Astrocyte (in vitro differentiated cells and primary cell): Measurements from ENCODE around the gene ZNF846. TPM values are rescaled to one million over a fixed set of nuclear protein-coding genes. Genes with fewer than 3 reads are reported as not detected.

ENCODE experiments used
- DNase-seq: peaks from one replicate; pipeline ENCODE4 v3.0.0-alpha.2; 2010; ENCODE audit warnings: low read depth
- FAIRE-seq: peaks from 2 replicates; lab custom pipeline; 2011; peaks lifted over from hg19 to GRCh38; lab: Jason Lieb, UNC
- H2AFZ ChIP-seq: 2 replicates; pipeline ENCODE4 v1.6.0; 2012; ENCODE audit warnings: low read depth, low read length, inconsistent platforms
- H3K27ac ChIP-seq: 2 replicates; pipeline ENCODE4 v1.5.1; 2011; ENCODE audit warnings: low read depth, low read length, inconsistent platforms
- H3K27me3 ChIP-seq: 2 replicates; pipeline ENCODE4 v1.6.0; 2011; ENCODE audit warnings: low read length, inconsistent platforms; ENCODE audit not compliant: insufficient read depth
- H3K36me3 ChIP-seq: 2 replicates; pipeline ENCODE4 v1.5.1; 2011; ENCODE audit warnings: low read length, inconsistent platforms; ENCODE audit not compliant: insufficient read depth
- H3K4me1 ChIP-seq: 2 replicates; pipeline ENCODE4 v1.5.1; 2011; ENCODE audit warnings: low read length, inconsistent platforms; ENCODE audit not compliant: insufficient read depth
- H3K4me2 ChIP-seq: 2 replicates; pipeline ENCODE4 v1.6.0; 2012; ENCODE audit warnings: low read length, inconsistent platforms
- H3K4me3 ChIP-seq: 2 replicates; pipeline ENCODE4 v1.5.1; 2011; ENCODE audit warnings: low read depth, mild to moderate bottlenecking, low read length, inconsistent platforms; ENCODE audit not compliant: insufficient read depth
- H3K79me2 ChIP-seq: 2 replicates; pipeline ENCODE4 v1.6.0; 2012; ENCODE audit warnings: mild to moderate bottlenecking, low read length, inconsistent platforms; ENCODE audit not compliant: insufficient read depth
- H3K9ac ChIP-seq: 2 replicates; pipeline ENCODE4 v1.6.0; 2012; ENCODE audit warnings: mild to moderate bottlenecking, low read length, inconsistent platforms
- H3K9me3 ChIP-seq: 2 replicates; pipeline ENCODE4 v1.5.1; 2012; ENCODE audit warnings: low read depth, mild to moderate bottlenecking, low read length, inconsistent platforms; ENCODE audit not compliant: insufficient read depth
- H4K20me1 ChIP-seq: 2 replicates; pipeline ENCODE4 v1.6.0; 2012; ENCODE audit warnings: low read length, inconsistent platforms; ENCODE audit not compliant: insufficient read depth
- H3K27ac Mint-ChIP-seq: one replicate; pipeline ENCODE4 v1.8.0; 2021; ENCODE audit warnings: mild to moderate bottlenecking, mixed read lengths; ENCODE audit not compliant: unreplicated experiment
- H3K27me3 Mint-ChIP-seq: one replicate; pipeline ENCODE4 v1.8.0; 2021; ENCODE audit warnings: low read depth, mixed read lengths; ENCODE audit not compliant: unreplicated experiment
- H3K36me3 Mint-ChIP-seq: one replicate; pipeline ENCODE4 v1.8.0; 2021; ENCODE audit warnings: low read depth, mixed read lengths; ENCODE audit not compliant: unreplicated experiment
- H3K4me1 Mint-ChIP-seq: one replicate; pipeline ENCODE4 v1.8.0; 2021; ENCODE audit warnings: low read depth, mixed read lengths; ENCODE audit not compliant: unreplicated experiment
- H3K4me3 Mint-ChIP-seq: one replicate; pipeline ENCODE4 v1.8.0; 2021; ENCODE audit warnings: mild to moderate bottlenecking, moderate library complexity, mixed read lengths; ENCODE audit not compliant: unreplicated experiment
- H3K9me3 Mint-ChIP-seq: one replicate; pipeline ENCODE4 v1.8.0; 2021; ENCODE audit warnings: mild to moderate bottlenecking, mixed read lengths; ENCODE audit not compliant: unreplicated experiment
- CTCF ChIP-seq: IDR thresholded peaks from 2 replicates; pipeline ENCODE4 v1.5.1; 2011; ENCODE audit warnings: low read depth, mild to moderate bottlenecking, inconsistent platforms, low read length, moderate library complexity; ENCODE audit not compliant: insufficient read depth
- EZH2 ChIP-seq: IDR thresholded peaks from 2 replicates; pipeline ENCODE4 v1.6.1; 2012; ENCODE audit warnings: mild to moderate bottlenecking, low read length, inconsistent platforms; ENCODE audit not compliant: insufficient read depth
- total RNA-seq: library from RNA; stranded (reverse); gene quantifications from 2 replicates; pipeline ENCODE4 v1.2.1, GENCODE V29; 2021

Gene ZNF846
- total RNA-seq, 1 donor from 2014 or later = 13.7 TPM

- no peak overlapping the region for H2AFZ ChIP-seq
- no peak overlapping the region for H3K9ac ChIP-seq
- no peaks in the 10 kb centered on the region for H3K9me3 ChIP-seq
- Mint-ChIP-seq H3K27ac (peak overlapping the region; percentile 34), H3K36me3 (peaks cover 6% of the 10 kb centered on the region), H3K4me1 (no peaks in the 10 kb centered on the region), H3K9me3 (no peaks in the 10 kb centered on the region), H3K27me3 (no peaks in the 10 kb centered on the region), H3K4me3 (no peak overlapping the region)
- H4K20me1 ChIP-seq = no peaks in the 10 kb centered on the region
- no peaks in the 10 kb centered on the region for H3K79me2 ChIP-seq
- peak; percentile 80 for DNase-seq
- H3K27me3 ChIP-seq = no peaks in the 10 kb centered on the region
- H3K27ac ChIP-seq = no peak overlapping the region
- FAIRE-seq = peak; percentile 99
- H3K4me3 ChIP-seq = no peak overlapping the region
- H3K4me1 ChIP-seq = no peaks in the 10 kb centered on the region
- H3K4me2 ChIP-seq = no peak overlapping the region
- TF ChIP-seq CTCF (peak; percentile 84), EZH2 (no peak)
- H3K36me3 ChIP-seq = no peaks in the 10 kb centered on the region
Measured at GRCh38 chr19:9796113-9796773, 27.7 kb upstream of the ZNF846 start.

- Histone ChIP-seq H3K79me2 (no peaks in the 10 kb centered on the region), H2AFZ (peak overlapping the region; percentile 100), H3K27ac (no peak overlapping the region), H3K9me3 (no peaks in the 10 kb centered on the region), H3K9ac (peak overlapping the region; percentile 84), H3K27me3 (no peaks in the 10 kb centered on the region), H3K4me2 (peak overlapping the region; percentile 97), H3K4me1 (no peaks in the 10 kb centered on the region), H4K20me1 (no peaks in the 10 kb centered on the region), H3K36me3 (no peaks in the 10 kb centered on the region), H3K4me3 (peak overlapping the region; percentile 74)
- FAIRE-seq (no peak), DNase-seq (peak; percentile 39)
- Mint-ChIP-seq H3K9me3 (peaks cover 3% of the 10 kb centered on the region), H3K4me1 (peaks cover 14% of the 10 kb centered on the region), H3K4me3 (peak overlapping the region; percentile 83), H3K27me3 (no peaks in the 10 kb centered on the region), H3K36me3 (peaks cover 6% of the 10 kb centered on the region), H3K27ac (peak overlapping the region; percentile 54)
- no peak for TF ChIP-seq EZH2
- no peak for TF ChIP-seq CTCF
Measured at GRCh38 chr19:9793071-9793591, 24.6 kb upstream of the ZNF846 start.
